Loucy (cell line): Measurements from ENCODE around the gene AQP3.

Experiments
- H2AFZ ChIP-seq: fragments of 200-600 bp; sonication (generic); 2 replicates; pipeline ENCODE4 v1.6.0; 2016; ENCODE audit warnings: antibody characterized with exemption, mild to moderate bottlenecking, low read length, moderate library complexity
- H3F3A ChIP-seq: fragments of 200-600 bp; 2 replicates; pipeline ENCODE4 v1.6.0; 2016; ENCODE audit warnings: antibody characterized with exemption, low read depth, mild to moderate bottlenecking
- H3K27me3 ChIP-seq: fragments of 200-600 bp; sonication (generic); 2 replicates; pipeline ENCODE4 v1.6.1; 2014; ENCODE audit warnings: low read length, mild to moderate bottlenecking; ENCODE audit not compliant: insufficient read depth, poor library complexity, severe bottlenecking
- H3K36me3 ChIP-seq: fragments of 200-600 bp; sonication (generic); 2 replicates; pipeline ENCODE4 v1.6.1; 2016; ENCODE audit warnings: low read length; ENCODE audit not compliant: insufficient read depth
- H3K4me1 ChIP-seq: fragments of 200-600 bp; sonication (generic); 2 replicates; pipeline ENCODE4 v1.5.1; 2014; ENCODE audit warnings: low read length, mild to moderate bottlenecking; ENCODE audit not compliant: insufficient read depth, poor library complexity, severe bottlenecking
- H3K4me2 ChIP-seq: fragments of 200-600 bp; sonication (generic); 2 replicates; pipeline ENCODE4 v1.6.0; 2014; ENCODE audit warnings: antibody characterized with exemption, low read length, low read depth, mild to moderate bottlenecking; ENCODE audit not compliant: poor library complexity, severe bottlenecking
- H3K4me3 ChIP-seq: fragments of 200-600 bp; sonication (generic); 2 replicates; pipeline ENCODE4 v1.5.1; 2014; ENCODE audit warnings: low read length, mild to moderate bottlenecking, mixed read lengths; ENCODE audit not compliant: poor library complexity, severe bottlenecking
- H3K79me2 ChIP-seq: fragments of 200-600 bp; sonication (generic); 2 replicates; pipeline ENCODE4 v1.6.1; 2014; ENCODE audit warnings: low read length; ENCODE audit not compliant: insufficient read depth
- H3K9ac ChIP-seq: fragments of 200-600 bp; sonication (generic); 2 replicates; pipeline ENCODE4 v1.6.0; 2014; ENCODE audit warnings: mild to moderate bottlenecking, low read depth, low read length, moderate library complexity; ENCODE audit not compliant: poor library complexity, severe bottlenecking
- H3K9me2 ChIP-seq: fragments of 200-600 bp; sonication (generic); replicated peaks from 2 replicates; pipeline ENCODE4 v1.6.1; 2016; ENCODE audit warnings: low read depth, low read length, mixed read lengths
- H3K9me3 ChIP-seq: fragments of 200-600 bp; sonication (generic); 2 replicates; pipeline ENCODE4 v1.6.1; 2014; ENCODE audit warnings: mild to moderate bottlenecking, antibody characterized with exemption, low read length, low read depth; ENCODE audit not compliant: insufficient read depth
- H4K20me1 ChIP-seq: fragments of 200-600 bp; sonication (generic); 2 replicates; pipeline ENCODE4 v1.6.0; 2014; ENCODE audit warnings: antibody characterized with exemption, low read length, mild to moderate bottlenecking; ENCODE audit not compliant: insufficient read depth, poor library complexity, severe bottlenecking
- EZH2phosphoT487 ChIP-seq: fragments of 200-600 bp; IDR thresholded peaks from 2 replicates; pipeline ENCODE4 v1.6.1; 2018; ENCODE audit warnings: antibody characterized with exemption, mild to moderate bottlenecking, moderate library complexity, borderline replicate concordance
- TF ChIP-seq, protein P1 (sequence below): fragments of 200-600 bp; sonication (generic); conservative IDR thresholded peaks from 2 replicates; pipeline ENCODE4 v1.5.1; 2014; ENCODE audit warnings: mild to moderate bottlenecking, antibody characterized with exemption, low read length

Gene AQP3

DNA sequence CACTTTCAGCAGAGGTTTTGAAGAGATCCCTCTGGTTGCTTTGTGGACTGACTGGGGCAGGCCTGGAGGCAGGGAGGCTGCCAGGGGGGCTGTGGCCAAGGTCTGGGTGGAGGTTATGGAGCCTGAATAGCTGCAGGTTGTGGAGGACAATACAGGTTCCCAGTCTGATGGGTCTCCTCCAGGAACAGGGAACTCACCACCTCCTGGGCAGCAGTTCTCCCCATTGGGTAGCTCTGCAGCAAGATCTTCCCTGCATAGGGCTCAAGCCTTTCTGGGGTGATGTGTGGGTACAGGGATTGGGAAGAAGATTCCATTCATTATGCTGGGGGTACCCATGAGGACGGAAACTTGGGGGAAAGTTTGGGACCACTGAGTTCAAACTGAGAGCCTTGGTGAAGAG lies 6.8 kb downstream of the AQP3 start:
- H3K4me3 ChIP-seq = no peak overlapping the region
- TF ChIP-seq, protein P1, sequence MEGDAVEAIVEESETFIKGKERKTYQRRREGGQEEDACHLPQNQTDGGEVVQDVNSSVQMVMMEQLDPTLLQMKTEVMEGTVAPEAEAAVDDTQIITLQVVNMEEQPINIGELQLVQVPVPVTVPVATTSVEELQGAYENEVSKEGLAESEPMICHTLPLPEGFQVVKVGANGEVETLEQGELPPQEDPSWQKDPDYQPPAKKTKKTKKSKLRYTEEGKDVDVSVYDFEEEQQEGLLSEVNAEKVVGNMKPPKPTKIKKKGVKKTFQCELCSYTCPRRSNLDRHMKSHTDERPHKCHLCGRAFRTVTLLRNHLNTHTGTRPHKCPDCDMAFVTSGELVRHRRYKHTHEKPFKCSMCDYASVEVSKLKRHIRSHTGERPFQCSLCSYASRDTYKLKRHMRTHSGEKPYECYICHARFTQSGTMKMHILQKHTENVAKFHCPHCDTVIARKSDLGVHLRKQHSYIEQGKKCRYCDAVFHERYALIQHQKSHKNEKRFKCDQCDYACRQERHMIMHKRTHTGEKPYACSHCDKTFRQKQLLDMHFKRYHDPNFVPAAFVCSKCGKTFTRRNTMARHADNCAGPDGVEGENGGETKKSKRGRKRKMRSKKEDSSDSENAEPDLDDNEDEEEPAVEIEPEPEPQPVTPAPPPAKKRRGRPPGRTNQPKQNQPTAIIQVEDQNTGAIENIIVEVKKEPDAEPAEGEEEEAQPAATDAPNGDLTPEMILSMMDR = no peak
- TF ChIP-seq EZH2phosphoT487 = no peak
- no peaks in the 10 kb centered on the region for H3K27me3 ChIP-seq
- H3K9me3 ChIP-seq = no peaks in the 10 kb centered on the region
- peaks cover 6% of the 10 kb centered on the region for H3K4me1 ChIP-seq
- no peaks in the 10 kb centered on the region for H3K9me2 ChIP-seq
- H3K4me2 ChIP-seq = no peak overlapping the region
- H3K36me3 ChIP-seq = no peaks in the 10 kb centered on the region
- no peaks in the 10 kb centered on the region for H3K79me2 ChIP-seq
- no peaks in the 10 kb centered on the region for H3F3A ChIP-seq
- H2AFZ ChIP-seq = no peak overlapping the region
- no peaks in the 10 kb centered on the region for H4K20me1 ChIP-seq
- no peak overlapping the region for H3K9ac ChIP-seq

DNA sequence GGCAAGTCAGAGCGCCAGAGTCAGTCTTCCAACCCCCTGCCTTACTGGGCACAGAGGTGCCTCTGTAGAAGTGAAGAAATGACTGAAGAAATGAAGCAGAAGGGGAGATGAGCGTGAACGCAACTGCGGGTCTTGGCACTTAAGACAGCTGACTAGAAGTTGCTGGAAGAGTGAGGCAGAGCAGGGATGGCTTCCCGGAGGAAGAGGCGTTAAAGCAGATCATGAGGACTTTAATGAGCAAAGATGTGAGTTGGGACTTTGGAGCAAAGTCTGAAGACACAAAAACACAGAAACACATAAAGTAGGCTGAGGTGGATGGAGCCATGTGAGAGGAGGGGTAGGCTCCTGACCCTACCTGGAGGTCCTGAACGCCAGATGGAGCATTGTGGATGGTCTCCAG lies 7.2 kb downstream of the AQP3 start:
- Histone ChIP-seq H3K9me2 (no peaks in the 10 kb centered on the region), H3K27me3 (no peaks in the 10 kb centered on the region), H3K4me3 (no peak overlapping the region), H3K79me2 (no peaks in the 10 kb centered on the region), H3K9ac (no peak overlapping the region), H3K4me2 (no peak overlapping the region), H3K9me3 (no peaks in the 10 kb centered on the region), H3F3A (no peaks in the 10 kb centered on the region), H3K4me1 (peaks cover 2% of the 10 kb centered on the region), H2AFZ (no peak overlapping the region), H4K20me1 (no peaks in the 10 kb centered on the region), H3K36me3 (no peaks in the 10 kb centered on the region)
- TF ChIP-seq, protein P1 = no peak
- no peak for TF ChIP-seq EZH2phosphoT487

DNA sequence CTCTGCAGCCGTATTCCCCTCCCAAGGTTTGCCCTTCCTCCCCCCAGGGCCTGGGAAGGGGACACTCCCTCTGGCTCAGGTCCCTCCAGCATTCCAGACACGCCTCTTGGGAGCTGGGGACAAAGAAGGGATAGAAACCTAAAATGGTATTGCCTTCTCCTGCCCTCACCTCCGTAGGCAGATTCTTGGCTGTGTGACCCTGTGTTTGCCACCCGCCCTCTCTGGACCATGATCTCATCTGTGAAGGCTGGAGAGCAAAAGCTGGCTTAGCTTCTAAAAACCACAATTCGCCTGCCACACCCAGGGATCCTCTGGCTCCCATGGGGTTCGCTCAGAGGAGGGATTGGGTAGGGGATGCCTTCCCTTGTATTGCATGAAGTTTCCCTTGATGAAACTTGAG lies 7.7 kb downstream of the AQP3 start:
- no peaks in the 10 kb centered on the region for H3K4me1 ChIP-seq
- no peaks in the 10 kb centered on the region for H3K9me2 ChIP-seq
- no peak overlapping the region for H3K4me3 ChIP-seq
- TF ChIP-seq, protein P1 = no peak
- no peak for TF ChIP-seq EZH2phosphoT487
- H3K79me2 ChIP-seq = no peaks in the 10 kb centered on the region
- no peaks in the 10 kb centered on the region for H4K20me1 ChIP-seq
- H3K36me3 ChIP-seq = no peaks in the 10 kb centered on the region
- no peak overlapping the region for H3K9ac ChIP-seq
- no peaks in the 10 kb centered on the region for H3K27me3 ChIP-seq
- no peak overlapping the region for H2AFZ ChIP-seq
- H3K9me3 ChIP-seq = no peaks in the 10 kb centered on the region
- H3K4me2 ChIP-seq = no peak overlapping the region
- no peaks in the 10 kb centered on the region for H3F3A ChIP-seq
